ENCODE results near the gene DDX39B.

DDX39B gene

GRCh38 chr6:31575952-31576685, 34.3 kb upstream of the DDX39B start:
- H3K27me3 ChIP-seq (ENCODE audit: insufficient read depth, low read depth) = peaks cover 61% of the 10 kb centered on the region
- TF ChIP-seq, protein P1, sequence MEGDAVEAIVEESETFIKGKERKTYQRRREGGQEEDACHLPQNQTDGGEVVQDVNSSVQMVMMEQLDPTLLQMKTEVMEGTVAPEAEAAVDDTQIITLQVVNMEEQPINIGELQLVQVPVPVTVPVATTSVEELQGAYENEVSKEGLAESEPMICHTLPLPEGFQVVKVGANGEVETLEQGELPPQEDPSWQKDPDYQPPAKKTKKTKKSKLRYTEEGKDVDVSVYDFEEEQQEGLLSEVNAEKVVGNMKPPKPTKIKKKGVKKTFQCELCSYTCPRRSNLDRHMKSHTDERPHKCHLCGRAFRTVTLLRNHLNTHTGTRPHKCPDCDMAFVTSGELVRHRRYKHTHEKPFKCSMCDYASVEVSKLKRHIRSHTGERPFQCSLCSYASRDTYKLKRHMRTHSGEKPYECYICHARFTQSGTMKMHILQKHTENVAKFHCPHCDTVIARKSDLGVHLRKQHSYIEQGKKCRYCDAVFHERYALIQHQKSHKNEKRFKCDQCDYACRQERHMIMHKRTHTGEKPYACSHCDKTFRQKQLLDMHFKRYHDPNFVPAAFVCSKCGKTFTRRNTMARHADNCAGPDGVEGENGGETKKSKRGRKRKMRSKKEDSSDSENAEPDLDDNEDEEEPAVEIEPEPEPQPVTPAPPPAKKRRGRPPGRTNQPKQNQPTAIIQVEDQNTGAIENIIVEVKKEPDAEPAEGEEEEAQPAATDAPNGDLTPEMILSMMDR (conservative IDR thresholded peaks at IDR 0.05; ENCODE audit: low read depth, low read length) = no peak
- no peak overlapping the region for H3K4me2 ChIP-seq
- no peaks in the 10 kb centered on the region for H3K36me3 ChIP-seq (ENCODE audit: insufficient read depth)
- no peaks in the 10 kb centered on the region for H4K20me1 ChIP-seq (ENCODE audit: insufficient read depth)
- H3K4me1 ChIP-seq (ENCODE audit: low read depth, poor library complexity, severe bottlenecking) = peaks cover 17% of the 10 kb centered on the region
- H3K27ac ChIP-seq = no peak overlapping the region
- no peaks in the 10 kb centered on the region for H3K79me2 ChIP-seq (ENCODE audit: insufficient read depth, low read depth)
- no peak overlapping the region for H3K4me3 ChIP-seq (IDR thresholded peaks at IDR 0.05; ENCODE audit: insufficient read depth, low read depth, low read length)
- no peak overlapping the region for H3K9ac ChIP-seq
- H2AFZ ChIP-seq (ENCODE audit: low read depth) = no peak overlapping the region

DNA sequence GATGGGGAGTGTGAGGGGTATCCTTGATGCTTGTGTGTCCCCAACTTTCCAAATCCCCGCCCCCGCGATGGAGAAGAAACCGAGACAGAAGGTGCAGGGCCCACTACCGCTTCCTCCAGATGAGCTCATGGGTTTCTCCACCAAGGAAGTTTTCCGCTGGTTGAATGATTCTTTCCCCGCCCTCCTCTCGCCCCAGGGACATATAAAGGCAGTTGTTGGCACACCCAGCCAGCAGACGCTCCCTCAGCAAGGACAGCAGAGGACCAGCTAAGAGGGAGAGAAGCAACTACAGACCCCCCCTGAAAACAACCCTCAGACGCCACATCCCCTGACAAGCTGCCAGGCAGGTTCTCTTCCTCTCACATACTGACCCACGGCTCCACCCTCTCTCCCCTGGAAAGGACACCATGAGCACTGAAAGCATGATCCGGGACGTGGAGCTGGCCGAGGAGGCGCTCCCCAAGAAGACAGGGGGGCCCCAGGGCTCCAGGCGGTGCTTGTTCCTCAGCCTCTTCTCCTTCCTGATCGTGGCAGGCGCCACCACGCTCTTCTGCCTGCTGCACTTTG, 33.6 kb upstream of the DDX39B start, which contains the start of gene TNF:
Gene TNF (plus strand): TSS at position 231 of the 567 bp plus-strand sequence. CDS start 177 bp downstream, at position 408.
- Histone ChIP-seq H3K27me3 (ENCODE audit: insufficient read depth, low read depth) (peaks cover 58% of the 10 kb centered on the region), H3K4me2 (no peak within 1 kb of the TSS), H3K9ac (no peak within 1 kb of the TSS), H3K4me3 (IDR thresholded peaks at IDR 0.05; ENCODE audit: insufficient read depth, low read depth, low read length) (no peak within 1 kb of the TSS), H3K79me2 (ENCODE audit: insufficient read depth, low read depth) (no peaks in the 10 kb centered on the region), H3K27ac (no peak within 1 kb of the TSS), H3K36me3 (ENCODE audit: insufficient read depth) (no peaks in the 10 kb centered on the region), H4K20me1 (ENCODE audit: insufficient read depth) (no peaks in the 10 kb centered on the region), H2AFZ (ENCODE audit: low read depth) (no peak within 1 kb of the TSS), H3K4me1 (ENCODE audit: low read depth, poor library complexity, severe bottlenecking) (peaks cover 15% of the 10 kb centered on the region)
- TF ChIP-seq, protein P1 (conservative IDR thresholded peaks at IDR 0.05; ENCODE audit: low read depth, low read length) = no peak

DNA sequence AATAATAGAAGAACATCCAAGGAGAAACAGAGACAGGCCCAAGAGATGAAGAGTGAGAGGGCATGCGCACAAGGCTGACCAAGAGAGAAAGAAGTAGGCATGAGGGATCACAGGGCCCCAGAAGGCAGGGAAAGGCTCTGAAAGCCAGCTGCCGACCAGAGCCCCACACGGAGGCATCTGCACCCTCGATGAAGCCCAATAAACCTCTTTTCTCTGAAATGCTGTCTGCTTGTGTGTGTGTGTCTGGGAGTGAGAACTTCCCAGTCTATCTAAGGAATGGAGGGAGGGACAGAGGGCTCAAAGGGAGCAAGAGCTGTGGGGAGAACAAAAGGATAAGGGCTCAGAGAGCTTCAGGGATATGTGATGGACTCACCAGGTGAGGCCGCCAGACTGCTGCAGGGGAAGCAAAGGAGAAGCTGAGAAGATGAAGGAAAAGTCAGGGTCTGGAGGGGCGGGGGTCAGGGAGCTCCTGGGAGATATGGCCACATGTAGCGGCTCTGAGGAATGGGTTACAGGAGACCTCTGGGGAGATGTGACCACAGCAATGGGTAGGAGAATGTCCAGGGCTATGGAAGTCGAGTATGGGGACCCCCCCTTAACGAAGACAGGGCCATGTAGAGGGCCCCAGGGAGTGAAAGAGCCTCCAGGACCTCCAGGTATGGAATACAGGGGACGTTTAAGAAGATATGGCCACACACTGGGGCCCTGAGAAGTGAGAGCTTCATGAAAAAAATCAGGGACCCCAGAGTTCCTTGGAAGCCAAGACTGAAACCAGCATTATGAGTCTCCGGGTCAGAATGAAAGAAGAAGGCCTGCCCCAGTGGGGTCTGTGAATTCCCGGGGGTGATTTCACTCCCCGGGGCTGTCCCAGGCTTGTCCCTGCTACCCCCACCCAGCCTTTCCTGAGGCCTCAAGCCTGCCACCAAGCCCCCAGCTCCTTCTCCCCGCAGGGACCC, 32.6 kb upstream of the DDX39B start:
- H3K27ac ChIP-seq = no peak overlapping the region
- no peaks in the 10 kb centered on the region for H3K79me2 ChIP-seq (ENCODE audit: insufficient read depth, low read depth)

More for the DNA sequence above, 32.6 kb upstream of the DDX39B start:
- H3K4me3 ChIP-seq (IDR thresholded peaks at IDR 0.05; ENCODE audit: insufficient read depth, low read depth, low read length) = no peak overlapping the region
- peaks cover 26% of the 10 kb centered on the region for H3K4me1 ChIP-seq (ENCODE audit: low read depth, poor library complexity, severe bottlenecking)
- H3K9ac ChIP-seq = no peak overlapping the region
- H2AFZ ChIP-seq (ENCODE audit: low read depth) = no peak overlapping the region
- no peaks in the 10 kb centered on the region for H4K20me1 ChIP-seq (ENCODE audit: insufficient read depth)
- no peak overlapping the region for H3K4me2 ChIP-seq
- H3K36me3 ChIP-seq (ENCODE audit: insufficient read depth) = no peaks in the 10 kb centered on the region
- TF ChIP-seq, protein P1 (conservative IDR thresholded peaks at IDR 0.05; ENCODE audit: low read depth, low read length) = no peak
- peaks cover 63% of the 10 kb centered on the region for H3K27me3 ChIP-seq (ENCODE audit: insufficient read depth, low read depth)
